Right renal cortex interstitium (tissue), 3 donors: ENCODE results near the gene PWWP2A. TPM values are rescaled to one million over a fixed set of nuclear protein-coding genes. Genes with fewer than 3 reads are reported as not detected.
"Not testable (repeated sequence)": the region's sequence is repeated elsewhere in the genome, so short reads cannot be mapped to it uniquely, and the experiment has no call there.

ENCODE experiments used
- DNase-seq, 3 donors: peaks; one replicate each; pipeline ENCODE4 v3.0.0-alpha.2; 2013; ENCODE audit warnings: low read depth in 3 of 3, low spot score in 2 of 3
- polyA plus RNA-seq, 3 donors: library from polyadenylated mRNA; unstranded; fragments of 120-200 nt; gene quantifications; one replicate each; pipeline ENCODE4 v1.2.1, GENCODE V29; 2013; ENCODE audit not compliant: insufficient read length in 3 of 3

PWWP2A gene
- polyA plus RNA-seq, 3 donors: 30.4 to 32.6 (median 30.7) TPM

GRCh38 chr5:160079753-160080152 is 39.5 kb downstream of the PWWP2A start:
- DNase-seq: no peak

DNA sequence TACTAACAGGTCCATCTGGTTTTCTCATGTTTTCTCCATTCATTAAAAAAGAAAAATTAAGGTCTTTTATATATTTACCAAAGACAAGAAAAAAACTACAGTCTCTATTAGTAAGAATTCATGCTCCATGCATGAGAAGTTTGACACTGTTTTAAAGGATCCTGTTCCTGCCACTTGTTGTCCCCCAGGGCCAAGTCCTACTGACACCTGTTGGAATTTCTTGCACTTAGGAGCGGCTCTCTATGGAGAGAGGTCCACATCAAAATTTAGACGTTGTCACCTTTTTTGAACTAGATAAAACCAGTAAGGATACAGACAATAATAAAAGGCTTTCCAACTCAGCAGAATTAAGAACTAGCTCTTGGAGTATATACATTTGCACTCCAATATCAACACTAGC is 42.3 kb downstream of the PWWP2A start:
- no peak for DNase-seq

GRCh38 chr5:160075073-160075472 is 44.2 kb downstream of the PWWP2A start:
- DNase-seq: no peak

GRCh38 chr5:160071916-160072315 is 47.3 kb downstream of the PWWP2A start:
- DNase-seq: no peak

GRCh38 chr5:160071516-160071915 is 47.7 kb downstream of the PWWP2A start:
- DNase-seq: no peak

DNA sequence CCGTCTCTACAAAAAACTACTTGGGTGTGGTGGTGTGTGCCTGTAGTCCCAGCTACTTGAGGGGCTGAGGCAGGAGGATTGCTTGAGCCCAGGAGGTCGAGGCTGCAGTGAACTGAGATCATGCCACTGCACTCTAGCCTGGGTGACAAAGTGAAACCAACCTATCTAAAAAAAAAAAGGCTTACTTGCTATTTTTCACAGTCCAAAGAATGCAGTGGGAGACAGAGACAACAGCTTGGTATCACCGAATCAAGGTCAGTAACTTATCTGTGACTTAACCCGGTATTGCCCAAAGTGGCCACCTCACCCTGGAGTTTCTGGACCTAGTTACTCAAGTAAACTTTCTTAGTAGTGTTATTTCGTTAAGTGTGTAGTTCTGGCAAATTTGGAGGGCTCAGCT is 50.1 kb downstream of the PWWP2A start:
- DNase-seq: not testable (repeated sequence)

DNA sequence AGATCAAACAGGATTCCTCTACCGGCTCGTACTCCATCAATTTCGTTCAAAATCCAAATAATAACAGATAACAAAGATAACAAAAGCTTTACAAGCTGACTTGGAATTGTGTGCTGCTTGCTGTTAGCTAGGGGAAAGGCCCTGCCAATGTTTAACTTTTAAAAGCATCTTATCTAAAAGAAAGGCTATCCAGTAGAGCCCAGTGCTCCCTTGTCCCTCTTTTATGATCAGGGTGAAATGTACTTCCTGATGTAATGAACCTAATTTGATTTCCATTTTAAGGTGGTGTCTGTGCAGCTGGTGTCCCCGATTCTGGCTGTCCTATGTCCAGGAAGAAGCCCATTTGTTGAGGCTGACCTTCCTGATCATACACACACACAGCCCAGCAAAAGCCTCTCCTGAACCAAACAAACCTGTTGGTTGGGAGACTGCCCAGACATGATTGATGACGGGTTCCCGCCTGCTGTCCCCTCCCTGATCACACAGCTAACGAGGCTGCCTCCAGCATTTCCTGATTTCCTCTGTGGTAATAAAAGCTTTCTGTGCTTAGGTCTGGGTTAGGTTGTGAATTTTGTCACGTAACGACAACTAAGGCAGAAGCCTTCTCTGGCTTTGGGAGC is 54.1 kb downstream of the PWWP2A start:
- DNase-seq: no peak

GRCh38 chr5:160064417-160064810 is 54.8 kb downstream of the PWWP2A start:
- no peak for DNase-seq

DNA sequence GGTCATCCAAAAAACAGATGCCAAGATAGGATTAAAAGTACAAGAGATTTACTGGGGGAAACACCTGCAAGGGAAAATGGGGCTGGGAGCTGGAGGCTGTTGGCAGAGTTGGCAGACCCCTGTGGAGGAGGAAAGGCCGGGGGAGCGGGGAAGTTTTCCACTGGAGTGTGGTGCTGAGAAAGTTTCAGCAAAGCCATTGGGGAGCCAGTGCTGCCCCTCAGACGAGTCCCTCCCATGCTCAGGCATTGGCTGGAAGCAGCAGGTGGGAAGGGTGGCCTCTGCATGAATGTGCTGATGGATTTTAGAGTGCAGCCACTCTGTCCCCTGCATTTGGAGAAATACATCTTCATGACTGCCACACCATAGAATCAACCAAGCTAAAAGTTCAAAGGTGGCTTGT is 57.5 kb downstream of the PWWP2A start:
- no peak for DNase-seq

GRCh38 chr5:160060001-160060400 is 59.2 kb downstream of the PWWP2A start:
- no peak for DNase-seq

DNA sequence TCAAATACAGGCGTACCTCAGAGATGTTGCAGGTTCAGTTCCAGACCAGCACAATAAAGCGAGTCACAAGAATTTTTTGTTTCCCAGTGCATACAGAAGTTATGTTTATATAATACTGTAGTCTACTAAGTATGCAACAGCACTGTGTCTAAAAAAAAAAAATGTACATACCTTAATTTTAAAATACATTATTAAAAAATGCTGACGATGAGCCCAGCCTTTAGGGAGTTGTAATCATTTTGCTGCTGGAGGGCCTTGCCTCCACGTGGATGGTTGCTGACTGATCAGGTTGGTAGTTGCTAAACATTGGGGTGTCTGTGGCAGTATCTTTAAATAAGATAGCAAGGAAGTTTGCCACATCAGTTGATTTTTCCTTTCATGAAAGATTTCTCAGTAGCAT is 62.0 kb downstream of the PWWP2A start:
- no peak for DNase-seq

- DNase-seq: no peak
These were observed 64.4 kb downstream of the PWWP2A start for GRCh38 chr5:160054831-160055230.

GRCh38 chr5:160054047-160054446 is 65.2 kb downstream of the PWWP2A start:
- DNase-seq: no peak

GRCh38 chr5:160049099-160049498 is 70.2 kb downstream of the PWWP2A start:
- DNase-seq: no peak

- no peak for DNase-seq
These were observed 71.1 kb downstream of the PWWP2A start for GRCh38 chr5:160048131-160048530.

- no peak for DNase-seq
These were observed 71.8 kb downstream of the PWWP2A start for GRCh38 chr5:160047423-160047822.

DNA sequence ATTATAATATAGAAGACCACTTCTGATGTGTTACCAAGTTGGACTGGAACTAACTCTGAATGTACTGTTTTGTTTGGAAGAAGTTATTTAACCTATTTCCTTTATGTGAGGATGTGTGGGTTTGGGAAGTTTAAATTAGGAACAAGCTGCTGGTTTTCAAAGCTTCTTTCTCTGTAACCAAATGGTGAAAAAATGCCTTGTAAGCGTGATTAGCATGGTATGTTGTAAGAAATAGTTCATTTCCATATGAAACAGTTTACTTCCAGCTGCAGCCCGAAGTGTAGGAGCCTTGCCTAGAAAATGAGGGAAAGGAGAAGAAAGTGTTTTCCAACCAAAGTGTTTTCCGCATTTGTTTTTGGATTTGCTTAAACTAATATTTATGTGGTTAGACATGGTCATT is 74.3 kb downstream of the PWWP2A start:
- no peak for DNase-seq

DNA sequence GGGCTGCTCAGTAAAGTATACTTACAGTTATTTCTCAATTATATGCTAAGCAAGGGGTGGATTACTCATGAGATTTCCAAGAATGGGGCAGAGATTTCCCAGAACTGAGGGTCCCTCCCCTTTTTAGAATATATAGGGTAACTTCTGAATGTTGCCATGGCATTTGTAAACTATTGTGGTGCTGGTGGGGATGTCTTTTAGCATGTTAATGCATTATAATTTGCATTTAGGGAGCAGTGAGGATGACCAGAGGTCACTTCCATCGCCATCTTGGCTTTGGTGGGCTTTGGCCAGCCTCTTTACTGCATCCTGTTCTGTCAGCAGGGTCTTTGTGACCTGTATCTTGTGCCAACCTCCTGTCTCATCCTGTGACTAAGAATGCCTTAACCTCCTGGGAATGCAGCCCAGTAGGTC is 74.9 kb downstream of the PWWP2A start:
- no peak for DNase-seq

- DNase-seq: no peak
These were observed 76.6 kb downstream of the PWWP2A start for GRCh38 chr5:160042671-160043070.
